ENCODE measurements around the gene ADGRD1.

GRCh38 chr12:131130311-131130911 is 176.7 kb downstream of the ADGRD1 start:
- no peak for TF ChIP-seq GATA2 (IDR thresholded peaks at IDR 0.05; ENCODE audit: low read depth, low read length)
- TF ChIP-seq GATA3 (IDR thresholded peaks at IDR 0.05; ENCODE audit: low read depth, low read length), result no peak

Measured in SH-SY5Y (cell line).